H1 (cell line): ENCODE data around the gene WBP1L. TPM values are rescaled to one million over a fixed set of nuclear protein-coding genes. Genes with fewer than 3 reads are reported as not detected.

Experiments
- CTCF ChIA-PET: fragments of 300-600 bp; sonication (Branson Sonifier 250); formaldehyde crosslinking; loops from one replicate; lab custom pipeline; 2021; ENCODE audit not compliant: partially characterized antibody; lab: Charles Lee
- POLR2A ChIA-PET: fragments of 300-600 bp; sonication (Branson Sonifier 250); formaldehyde crosslinking; loops from one replicate; lab custom pipeline; 2021; ENCODE audit warnings: inconsistent platforms; ENCODE audit not compliant: partially characterized antibody; lab: Charles Lee
- DNase-seq, 2 experiments: peaks; one replicate each; pipeline versions ENCODE4 v3.0.0 to v3.0.0-alpha.2; 2010 to 2022; ENCODE audit warnings: low spot score in 2 of 2, low read depth in 1 of 2, mixed read lengths in 1 of 2
- FAIRE-seq: peaks from 2 replicates; lab custom pipeline; 2011; peaks lifted over from hg19 to GRCh38; lab: Jason Lieb, UNC
- H2AFZ ChIP-seq: 2 replicates; pipeline ENCODE4 v1.8.1; 2012; ENCODE audit warnings: low read length, inconsistent platforms
- H2AK5ac ChIP-seq: 2 replicates; pipeline ENCODE4 v1.6.1; 2013; ENCODE audit warnings: low read depth, low read length
- H2BK120ac ChIP-seq: replicated peaks from 2 replicates; pipeline ENCODE3; 2013; ENCODE audit warnings: low read depth, low read length, inconsistent platforms
- H2BK12ac ChIP-seq: 2 replicates; pipeline ENCODE4 v1.6.1; 2013; ENCODE audit warnings: low read depth, low read length
- H2BK15ac ChIP-seq: 2 replicates; pipeline ENCODE4 v1.6.1; 2013; ENCODE audit warnings: low read length
- H2BK20ac ChIP-seq: 2 replicates; pipeline ENCODE4 v1.6.1; 2013; ENCODE audit warnings: low read length
- H2BK5ac ChIP-seq: 2 replicates; pipeline ENCODE4 v1.6.1; 2013; ENCODE audit warnings: low read depth, low read length
- H3K14ac ChIP-seq: 2 replicates; pipeline ENCODE4 v1.6.1; 2013; ENCODE audit warnings: inconsistent platforms; ENCODE audit not compliant: insufficient read length
- H3K18ac ChIP-seq: 2 replicates; pipeline ENCODE4 v1.6.1; 2013; ENCODE audit warnings: low read length; ENCODE audit errors: extremely low read depth
- H3K23ac ChIP-seq: 2 replicates; pipeline ENCODE4 v1.6.1; 2013; ENCODE audit warnings: inconsistent platforms; ENCODE audit not compliant: insufficient read length
- H3K23me2 ChIP-seq: 2 replicates; pipeline ENCODE4 v1.6.1; 2013; ENCODE audit warnings: low read depth, low read length
- H3K27ac ChIP-seq: 2 replicates; pipeline ENCODE4 v1.6.1; 2011; ENCODE audit warnings: low read depth, low read length, inconsistent platforms
- H3K27me3 ChIP-seq, 4 experiments: replicated peaks in 1 of 4; 1 replicate in 1 of 4; 2 replicates in 3 of 4; pipeline versions ENCODE4 v1.6.1 to v1.8.1; 2011 to 2013; ENCODE audit warnings: low read length in 3 of 4, mild to moderate bottlenecking in 3 of 4, inconsistent platforms in 2 of 4, mixed read lengths in 2 of 4, moderate library complexity in 1 of 4; ENCODE audit not compliant: control insufficient read depth in 3 of 4, insufficient read depth in 3 of 4; ENCODE audit errors: extremely low read depth in 1 of 4
- H3K36me3 ChIP-seq, 4 experiments: 2 replicates each; pipeline versions ENCODE4 v1.6.1 to v1.8.1; 2011 to 2013; ENCODE audit warnings: mild to moderate bottlenecking in 4 of 4, low read length in 3 of 4, moderate library complexity in 2 of 4, control low read depth in 1 of 4, inconsistent platforms in 1 of 4; ENCODE audit not compliant: insufficient read depth in 4 of 4, control insufficient read depth in 2 of 4
- H3K4ac ChIP-seq: replicated peaks from 2 replicates; pipeline ENCODE3; 2013; ENCODE audit warnings: low read length, low read depth, mixed read lengths, inconsistent platforms; ENCODE audit not compliant: insufficient read length
- H3K4me1 ChIP-seq, 4 experiments: replicated peaks in 1 of 4; 1 replicate in 1 of 4; 2 replicates in 3 of 4; pipeline versions ENCODE4 v1.6.1 to v1.8.1; 2011 to 2013; ENCODE audit warnings: low read length in 3 of 4, inconsistent platforms in 2 of 4, mixed read lengths in 1 of 4; ENCODE audit not compliant: insufficient read depth in 4 of 4, control insufficient read depth in 3 of 4
- H3K4me2 ChIP-seq, 2 experiments: 2 replicates each; pipeline versions ENCODE4 v1.6.1 to v1.8.1; 2011 to 2013; ENCODE audit warnings: low read depth in 2 of 2, low read length in 2 of 2, control low read depth in 1 of 2, inconsistent platforms in 1 of 2, mild to moderate bottlenecking in 1 of 2; ENCODE audit not compliant: insufficient read depth in 1 of 2
- H3K4me3 ChIP-seq, 4 experiments: fragments of 200-600, 300-600 bp in 1 of 4; sonication (generic), shearing (Covaris generic), sonication (Bioruptor Twin) in 1 of 4; 2 replicates each; pipeline versions ENCODE4 v1.5.1 to v1.8.1; 2011 to 2016; ENCODE audit warnings: low read length in 4 of 4, low read depth in 3 of 4, control low read depth in 2 of 4, inconsistent platforms in 2 of 4, mild to moderate bottlenecking in 2 of 4, mixed read lengths in 1 of 4, moderate library complexity in 1 of 4; ENCODE audit not compliant: insufficient read depth in 2 of 4; ENCODE audit errors: extremely low read depth in 1 of 4
- H3K56ac ChIP-seq: replicated peaks from 2 replicates; pipeline ENCODE3; 2013; ENCODE audit warnings: low read depth, mild to moderate bottlenecking, mixed read lengths, low read length, inconsistent platforms; ENCODE audit not compliant: insufficient read length
- H3K79me1 ChIP-seq: 2 replicates; pipeline ENCODE4 v1.6.1; 2013; ENCODE audit warnings: low read depth, low read length, control low read depth
- H3K79me2 ChIP-seq, 2 experiments: 2 replicates each; pipeline versions ENCODE4 v1.6.1 to v1.8.1; 2012 to 2013; ENCODE audit warnings: low read length in 2 of 2, mild to moderate bottlenecking in 2 of 2, inconsistent platforms in 1 of 2; ENCODE audit not compliant: insufficient read depth in 2 of 2, control insufficient read depth in 1 of 2
- H3K9ac ChIP-seq, 4 experiments: replicated peaks in 1 of 4; 1 replicate in 1 of 4; 2 replicates in 3 of 4; pipeline versions ENCODE4 v1.6.1 to v1.8.1; 2011 to 2013; ENCODE audit warnings: low read depth in 3 of 4, low read length in 3 of 4, control low read depth in 2 of 4, mild to moderate bottlenecking in 2 of 4, moderate library complexity in 2 of 4, inconsistent platforms in 1 of 4; ENCODE audit errors: extremely low read depth in 1 of 4
- H3K9me3 ChIP-seq, 2 experiments: 2 replicates each; pipeline versions ENCODE4 v1.6.1 to v1.8.1; 2012 to 2013; ENCODE audit warnings: mild to moderate bottlenecking in 2 of 2, moderate library complexity in 2 of 2, control low read depth in 1 of 2, inconsistent platforms in 1 of 2, low read depth in 1 of 2, low read length in 1 of 2, mixed read lengths in 1 of 2; ENCODE audit not compliant: insufficient read depth in 2 of 2
- H4K20me1 ChIP-seq, 2 experiments: replicated peaks in 1 of 2; 2 replicates each; pipeline versions ENCODE3 to v1.8.1; 2011 to 2013; ENCODE audit warnings: inconsistent platforms in 2 of 2, low read length in 2 of 2, mild to moderate bottlenecking in 1 of 2; ENCODE audit not compliant: insufficient read depth in 2 of 2, control insufficient read depth in 1 of 2
- H4K5ac ChIP-seq: 2 replicates; pipeline ENCODE4 v1.6.1; 2013; ENCODE audit warnings: low read length, low read depth, mixed read lengths, inconsistent platforms; ENCODE audit not compliant: insufficient read length
- H4K8ac ChIP-seq: 2 replicates; pipeline ENCODE4 v1.8.0; 2013; ENCODE audit warnings: mild to moderate bottlenecking, moderate library complexity, low read length, inconsistent platforms; ENCODE audit not compliant: insufficient read depth; ENCODE audit errors: extremely low read depth
- H4K91ac ChIP-seq: replicated peaks from 2 replicates; pipeline ENCODE3; 2013; ENCODE audit warnings: low read length, mixed read lengths, inconsistent platforms; ENCODE audit not compliant: insufficient read length
- CREB1 ChIP-seq: IDR thresholded peaks from 2 replicates; pipeline ENCODE4 v1.6.1; 2012; ENCODE audit warnings: inconsistent platforms
- FOSL1 ChIP-seq: IDR thresholded peaks from 2 replicates; pipeline ENCODE4 v1.6.1; 2011; ENCODE audit warnings: mild to moderate bottlenecking, low read depth, low read length, moderate library complexity; ENCODE audit not compliant: insufficient read depth
- GABPA ChIP-seq: IDR thresholded peaks from 2 replicates; pipeline ENCODE4 v1.6.1; 2011; ENCODE audit warnings: mild to moderate bottlenecking, low read length, moderate library complexity, borderline replicate concordance; ENCODE audit not compliant: insufficient read depth
- HDAC2 ChIP-seq, 2 experiments: fragments of 300-600 bp in 1 of 2; sonication (generic) in 1 of 2; IDR thresholded peaks; 2 replicates each; pipeline ENCODE4 v1.6.1; 2011 to 2012; ENCODE audit warnings: low read depth in 2 of 2, low read length in 2 of 2, mild to moderate bottlenecking in 2 of 2, moderate library complexity in 2 of 2, borderline replicate concordance in 1 of 2, inconsistent platforms in 1 of 2
- MAX ChIP-seq: IDR thresholded peaks from 2 replicates; pipeline ENCODE4 v1.6.1; 2012; ENCODE audit warnings: inconsistent platforms
- POLR2AphosphoS5 ChIP-seq: IDR thresholded peaks from 2 replicates; pipeline ENCODE4 v1.6.1; 2011; ENCODE audit warnings: low read depth, low read length
- SRF ChIP-seq: IDR thresholded peaks from 2 replicates; pipeline ENCODE4 v1.6.1; 2011; ENCODE audit warnings: mild to moderate bottlenecking, low read depth, low read length, moderate library complexity
- WGBS, 2 experiments: shearing (Covaris generic) in 1 of 2; methylation state at CpG; one replicate each; pipeline versions ENCODE4 v1.1.6 to v1.1.7; 2013 to 2015; ENCODE audit warnings: low lambda C conversion rate in 2 of 2, mixed read lengths in 2 of 2, inconsistent platforms in 1 of 2, low coverage in 1 of 2, missing lambda C conversion rate in 1 of 2; ENCODE audit not compliant: insufficient replicate concordance in 2 of 2, insufficient coverage in 1 of 2, insufficient read length in 1 of 2; ENCODE audit errors: extremely low coverage in 1 of 2, missing lambda C conversion rate in 1 of 2; 5-methylcytosine and 5-hydroxymethylcytosine counted together
- polyA plus RNA-seq, 7 experiments: library from polyadenylated mRNA; depleted of rRNA in 3 of 7; stranded (reverse) in 5 of 7; unstranded in 2 of 7; fragments of >200 nt in 5 of 7; fragments of 200-250 nt in 2 of 7; gene quantifications; 1 replicate in 5 of 7; 2 replicates in 1 of 7; 4 replicates in 1 of 7; pipeline versions ENCODE4 v1.2.1 to v1.2.3, GENCODE V29; 2011 to 2013; ENCODE audit warnings: missing spikeins in 2 of 7, mixed read lengths in 2 of 7
- total RNA-seq: library from RNA; stranded (reverse); fragmentation: NEBNext Ultra II Directional; extraction: Animal tissue kit (Norgen Biotek cat#: 25700); gene quantifications from 2 replicates; pipeline ENCODE4 v1.2.1, GENCODE V29; 2021

Gene WBP1L
- total and polyA plus RNA-seq, 2 of the 8 experiments (the other 6 are each of a cell fraction or from before 2014, with no cell fraction given), result 26.6 to 29.9 TPM

- Histone ChIP-seq H3K56ac (no peak overlapping the region), H2BK20ac (no peak overlapping the region), H3K4me1 (peaks cover 13 to 22% (median 18%) of the 10 kb centered on the region in 4 experiments), H4K5ac (no peak overlapping the region), H3K4me2 (no peak overlapping the region), H3K27ac (no peak overlapping the region), H2BK120ac (no peak overlapping the region), H3K23ac (no peak overlapping the region), H4K8ac (no peak overlapping the region), H4K91ac (no peak overlapping the region), H2AK5ac (no peak overlapping the region), H2BK12ac (no peak overlapping the region), H3K4ac (no peak overlapping the region), H2AFZ (no peak overlapping the region), H3K23me2 (no peaks in the 10 kb centered on the region; the same call in 1 of the 2 replicates), H3K14ac (no peak overlapping the region), H3K9me3 (no peaks in the 10 kb centered on the region), H3K4me3 (no peak overlapping the region), H3K9ac (no peak overlapping the region), H3K27me3 (no peaks in the 10 kb centered on the region), H2BK5ac (no peak overlapping the region), H3K36me3 (no peaks in the 10 kb centered on the region), H4K20me1 (no peaks in the 10 kb centered on the region), H3K18ac (no peak overlapping the region), H3K79me2 (no peaks in the 10 kb centered on the region), H3K79me1 (no peaks in the 10 kb centered on the region), H2BK15ac (no peak overlapping the region)
- DNase-seq (no peak), FAIRE-seq (no peak)
- WGBS, 2 experiments, result 85% methylated on average over 9 of the region's 9 CpGs; no CpG with 5 or more reads in 1 of the 2 experiments
- ChIA-PET POLR2A (no interaction called here), CTCF (interaction anchor here (0.8 kb wide), 1 partner anchor 34 kb away, joined by 5 read pairs; no protein-coding TSS in a partner anchor)
- no peak for TF ChIP-seq MAX
- TF ChIP-seq GABPA, result no peak
- TF ChIP-seq SRF, result no peak
- no peak for TF ChIP-seq FOSL1
- no peak for TF ChIP-seq POLR2AphosphoS5
- TF ChIP-seq HDAC2 (IDR thresholded peaks at IDR 0.05; ENCODE audit: borderline replicate concordance in 1 of 2, low read depth in 2 of 2, low read length in 2 of 2), result no peak
- TF ChIP-seq CREB1, result no peak
These were observed 52.8 kb downstream of the WBP1L start for GRCh38 chr10:102796407-102797176.
